ENCODE results near the gene SLX4IP.
"Not testable (repeated sequence)": the region's sequence is repeated elsewhere in the genome, so short reads cannot be mapped to it uniquely, and the experiment has no call there.

SLX4IP gene

DNA sequence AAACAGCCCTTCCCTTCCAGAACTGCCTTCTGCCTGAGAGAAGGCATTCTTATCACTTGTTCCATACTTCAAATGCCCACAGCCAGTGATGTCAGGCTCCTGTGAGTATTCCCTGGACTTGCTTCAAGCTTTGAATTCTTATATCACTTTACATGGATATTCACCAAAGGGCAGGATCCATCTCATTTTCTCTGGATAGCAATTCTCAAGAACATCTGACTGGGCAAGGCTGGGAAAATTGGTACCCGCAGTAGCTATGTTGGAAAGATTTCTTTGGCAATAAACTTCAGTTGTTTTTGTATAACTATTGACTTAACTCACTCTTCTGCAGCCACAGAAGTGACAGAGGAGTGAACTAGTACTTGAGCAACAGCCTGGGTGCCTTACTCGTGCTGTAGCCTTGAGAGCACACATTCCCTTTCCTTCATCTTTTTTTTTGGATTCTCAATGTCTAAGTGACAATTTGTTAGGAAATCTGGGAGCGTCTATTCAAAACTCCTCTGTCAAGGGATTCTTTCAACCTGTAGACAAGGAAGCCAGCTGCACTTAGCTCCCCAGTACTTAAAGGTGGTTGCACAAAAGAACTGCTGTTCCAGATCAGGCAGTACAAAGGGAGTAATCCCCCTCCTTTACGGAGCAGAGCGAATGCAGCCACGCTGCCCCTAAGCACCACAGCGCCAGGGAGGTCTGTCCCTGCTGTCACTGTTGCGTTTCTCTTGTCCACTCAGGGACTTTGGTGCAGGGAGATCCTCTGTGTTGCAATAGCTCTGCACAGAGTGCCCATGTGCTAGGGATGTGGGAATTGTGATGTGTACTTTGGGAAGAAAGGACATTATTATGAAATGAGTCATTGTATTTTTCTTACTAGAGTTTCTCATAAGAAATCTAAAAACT is 169.1 kb downstream of the SLX4IP start:
- no peak for DNase-seq (ENCODE audit: low read depth, low spot score)
- no peak overlapping the region for H3K9ac ChIP-seq (ENCODE audit: insufficient read length)
- H3K9me3 ChIP-seq (ENCODE audit: low read depth, low read length) = no peaks in the 10 kb centered on the region
- no peak for TF ChIP-seq POLR2AphosphoS5 (IDR thresholded peaks at IDR 0.05; ENCODE audit: borderline replicate concordance, low read depth, low read length)
- TF ChIP-seq FOXP2 (optimal IDR thresholded peaks at IDR 0.05; ENCODE audit: control extremely low read depth, extremely low read length, insufficient read depth) = no peak
- no peak for TF ChIP-seq EZH2 (IDR thresholded peaks at IDR 0.05)
- no peak overlapping the region for H3K27ac ChIP-seq
- peaks cover 13% of the 10 kb centered on the region for H3K36me3 ChIP-seq (ENCODE audit: insufficient read depth, low read length)
- no peak overlapping the region for H3K4me3 ChIP-seq

DNA sequence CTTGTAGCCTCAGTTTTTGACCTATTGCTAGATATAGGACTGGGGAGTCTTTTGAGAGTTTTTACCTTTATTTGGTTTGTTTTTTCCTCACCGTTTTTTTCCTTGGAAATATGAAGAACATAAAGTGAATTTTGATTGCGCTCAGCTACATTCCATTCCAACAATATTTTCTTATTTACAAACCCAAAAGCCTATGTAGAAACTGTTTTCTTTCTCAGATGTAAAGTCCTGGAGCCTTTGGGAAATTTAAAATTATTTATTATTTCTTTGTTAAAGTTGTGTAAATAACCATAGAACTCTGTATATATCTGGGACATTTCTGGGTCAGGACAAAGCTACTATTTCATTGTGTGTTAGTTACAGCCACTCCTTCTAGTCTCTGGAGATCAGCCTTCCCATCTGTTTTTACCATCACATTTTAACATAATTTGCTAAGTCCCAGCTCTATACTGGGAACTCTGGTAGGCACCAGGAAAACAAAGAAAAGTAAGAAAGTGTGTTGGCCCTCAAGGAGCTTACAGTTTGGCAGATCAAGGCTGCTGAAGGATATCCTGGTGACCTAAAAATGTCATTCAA is 169.8 kb downstream of the SLX4IP start:
- Histone ChIP-seq H3K9me3 (ENCODE audit: low read depth, low read length) (no peaks in the 10 kb centered on the region), H3K27ac (no peak overlapping the region), H3K4me3 (no peak overlapping the region), H3K9ac (ENCODE audit: insufficient read length) (no peak overlapping the region), H3K36me3 (ENCODE audit: insufficient read depth, low read length) (peaks cover 13% of the 10 kb centered on the region)
- TF ChIP-seq POLR2AphosphoS5 (IDR thresholded peaks at IDR 0.05; ENCODE audit: borderline replicate concordance, low read depth, low read length) = no peak
- TF ChIP-seq FOXP2 (optimal IDR thresholded peaks at IDR 0.05; ENCODE audit: control extremely low read depth, extremely low read length, insufficient read depth) = no peak
- TF ChIP-seq EZH2 (IDR thresholded peaks at IDR 0.05) = no peak
- no peak for DNase-seq (ENCODE audit: low read depth, low spot score)

DNA sequence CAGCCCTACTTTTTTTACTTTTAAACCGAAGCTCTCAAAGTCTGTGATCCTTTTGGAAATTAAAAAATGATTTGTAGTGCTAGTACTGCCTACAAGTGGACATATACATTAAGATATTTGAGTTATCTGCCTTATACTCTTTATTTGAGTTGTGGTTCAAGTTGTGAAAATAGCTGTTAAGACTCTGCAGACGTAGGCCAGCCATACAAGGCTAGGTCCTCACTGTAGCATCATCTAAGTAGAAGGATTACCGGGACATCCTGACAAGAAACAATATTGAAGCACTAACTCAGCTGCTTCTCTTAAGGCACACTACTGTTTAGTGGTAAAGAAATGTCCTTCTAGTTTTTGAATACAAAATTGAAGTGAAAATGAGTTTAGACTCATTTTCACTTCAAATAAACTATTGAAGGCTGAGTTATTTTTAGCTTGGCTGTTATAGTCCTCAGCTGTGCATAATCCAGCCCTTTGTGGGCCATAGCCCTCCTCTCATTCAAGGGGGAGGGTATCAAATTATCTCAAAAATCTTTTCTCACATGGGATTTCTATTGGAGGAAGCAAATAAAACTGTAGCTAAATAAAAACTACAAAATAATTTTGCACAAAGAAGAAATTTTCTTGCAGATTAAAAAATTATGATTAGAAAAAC is 170.6 kb downstream of the SLX4IP start:
- no peak overlapping the region for H3K9ac ChIP-seq (ENCODE audit: insufficient read length)
- no peak overlapping the region for H3K4me3 ChIP-seq
- H3K9me3 ChIP-seq (ENCODE audit: low read depth, low read length) = no peaks in the 10 kb centered on the region
- H3K27ac ChIP-seq = no peak overlapping the region
- no peak for TF ChIP-seq EZH2 (IDR thresholded peaks at IDR 0.05)
- TF ChIP-seq FOXP2 (optimal IDR thresholded peaks at IDR 0.05; ENCODE audit: control extremely low read depth, extremely low read length, insufficient read depth) = no peak
- TF ChIP-seq POLR2AphosphoS5 (IDR thresholded peaks at IDR 0.05; ENCODE audit: borderline replicate concordance, low read depth, low read length) = no peak
- DNase-seq (ENCODE audit: low read depth, low spot score) = no peak
- peaks cover 11% of the 10 kb centered on the region for H3K36me3 ChIP-seq (ENCODE audit: insufficient read depth, low read length)

DNA sequence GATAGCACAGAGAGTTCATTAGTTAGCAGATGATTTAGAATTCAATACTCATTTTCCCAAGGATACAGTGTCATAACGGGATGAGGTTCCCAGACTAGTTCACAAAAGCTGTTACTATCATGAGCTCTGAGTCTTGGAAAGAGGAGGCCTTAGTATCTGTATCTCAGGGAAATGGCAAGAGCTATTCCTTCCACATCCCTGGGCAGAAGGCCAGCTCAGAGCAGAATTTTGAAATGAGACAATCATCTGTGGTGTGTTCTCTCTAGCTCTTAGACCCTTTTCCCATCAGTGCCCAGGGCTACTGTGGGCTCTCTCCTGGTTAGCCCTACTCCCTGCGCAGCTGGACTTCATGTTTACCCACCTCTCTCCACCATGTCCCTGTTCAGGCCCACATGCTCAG is 174.2 kb downstream of the SLX4IP start:
- DNase-seq (ENCODE audit: low read depth, low spot score) = no peak

DNA sequence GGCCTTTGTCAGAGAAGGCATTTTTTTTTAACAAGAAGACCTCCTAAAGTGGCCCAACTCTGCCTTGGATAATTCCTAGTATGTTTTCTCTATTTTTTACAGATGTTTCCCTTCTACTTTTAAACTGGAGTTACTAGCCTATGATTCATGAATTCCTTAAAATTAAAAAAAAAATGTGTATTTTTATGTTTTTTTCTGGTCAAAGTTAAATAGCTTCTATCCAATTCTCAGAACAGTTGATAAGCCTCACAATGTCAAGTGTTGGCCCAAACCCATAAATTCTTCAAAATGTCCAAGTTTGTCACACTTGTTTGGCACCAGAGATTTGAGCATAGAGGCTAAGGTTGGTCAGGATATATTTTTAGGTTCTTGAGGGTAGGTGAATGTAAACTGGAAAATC is 174.7 kb downstream of the SLX4IP start:
- H3K27ac ChIP-seq = no peak overlapping the region
- H3K9me3 ChIP-seq (ENCODE audit: low read depth, low read length) = no peaks in the 10 kb centered on the region
- H3K9ac ChIP-seq (ENCODE audit: insufficient read length) = no peak overlapping the region
- no peak for DNase-seq (ENCODE audit: low read depth, low spot score)
- H3K4me3 ChIP-seq = no peak overlapping the region
- no peaks in the 10 kb centered on the region for H3K36me3 ChIP-seq (ENCODE audit: insufficient read depth, low read length)
- TF ChIP-seq EZH2 (IDR thresholded peaks at IDR 0.05) (no peak), POLR2AphosphoS5 (IDR thresholded peaks at IDR 0.05; ENCODE audit: borderline replicate concordance, low read depth, low read length) (no peak), FOXP2 (optimal IDR thresholded peaks at IDR 0.05; ENCODE audit: control extremely low read depth, extremely low read length, insufficient read depth) (no peak)

More for the DNA sequence above, 174.2 kb downstream of the SLX4IP start:
- TF ChIP-seq POLR2AphosphoS5 (IDR thresholded peaks at IDR 0.05; ENCODE audit: borderline replicate concordance, low read depth, low read length) (no peak), FOXP2 (optimal IDR thresholded peaks at IDR 0.05; ENCODE audit: control extremely low read depth, extremely low read length, insufficient read depth) (no peak), EZH2 (IDR thresholded peaks at IDR 0.05) (no peak)
- H3K9ac ChIP-seq (ENCODE audit: insufficient read length) = no peak overlapping the region
- H3K27ac ChIP-seq = no peak overlapping the region
- H3K9me3 ChIP-seq (ENCODE audit: low read depth, low read length) = no peaks in the 10 kb centered on the region
- no peaks in the 10 kb centered on the region for H3K36me3 ChIP-seq (ENCODE audit: insufficient read depth, low read length)
- H3K4me3 ChIP-seq = no peak overlapping the region

DNA sequence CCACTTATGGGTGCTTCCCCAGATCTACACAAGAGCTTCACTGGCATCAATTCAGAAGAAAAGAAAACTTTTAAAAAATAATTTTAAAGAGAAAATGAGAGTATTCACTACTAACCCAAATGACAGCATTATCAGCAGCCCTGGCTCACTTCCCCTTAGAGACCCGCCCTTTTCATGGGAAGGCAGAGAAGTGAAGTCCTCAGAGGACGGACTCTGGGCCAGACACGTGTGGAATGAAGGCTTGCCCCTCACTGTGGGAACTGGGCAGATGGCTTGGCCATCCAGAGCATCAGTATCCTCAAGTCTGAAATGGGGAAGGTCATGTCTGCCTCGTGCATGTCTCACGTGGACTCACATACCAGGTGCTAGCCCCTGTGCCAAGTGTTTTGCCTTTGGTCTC is 175.1 kb downstream of the SLX4IP start:
- Histone ChIP-seq H3K36me3 (ENCODE audit: insufficient read depth, low read length) (no peaks in the 10 kb centered on the region), H3K4me3 (no peak overlapping the region), H3K9me3 (ENCODE audit: low read depth, low read length) (no peaks in the 10 kb centered on the region), H3K9ac (ENCODE audit: insufficient read length) (no peak overlapping the region), H3K27ac (no peak overlapping the region)
- DNase-seq (ENCODE audit: low read depth, low spot score) = no peak
- TF ChIP-seq POLR2AphosphoS5 (IDR thresholded peaks at IDR 0.05; ENCODE audit: borderline replicate concordance, low read depth, low read length) (no peak), EZH2 (IDR thresholded peaks at IDR 0.05) (no peak), FOXP2 (optimal IDR thresholded peaks at IDR 0.05; ENCODE audit: control extremely low read depth, extremely low read length, insufficient read depth) (no peak)

DNA sequence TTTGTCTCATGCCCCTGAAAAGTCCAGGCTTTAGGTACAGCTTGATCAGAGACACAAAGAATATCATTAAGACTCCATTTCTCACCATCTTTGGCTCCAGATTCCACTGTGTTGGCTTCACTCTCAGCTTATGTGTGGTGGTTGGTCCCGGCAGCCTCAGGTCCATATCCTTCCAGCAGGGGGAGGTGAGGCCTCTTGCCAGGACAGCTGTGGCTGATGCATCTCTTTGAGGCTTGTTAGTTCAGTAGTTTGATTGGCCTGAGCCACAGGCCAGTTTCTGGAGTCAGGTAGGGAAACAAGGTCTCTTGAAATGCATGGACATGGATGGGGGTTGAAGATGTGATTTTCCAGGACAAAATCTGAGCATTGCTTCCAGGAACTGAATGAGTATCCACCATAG is 176.3 kb downstream of the SLX4IP start:
- no peaks in the 10 kb centered on the region for H3K36me3 ChIP-seq (ENCODE audit: insufficient read depth, low read length)
- DNase-seq (ENCODE audit: low read depth, low spot score) = no peak
- TF ChIP-seq FOXP2 (optimal IDR thresholded peaks at IDR 0.05; ENCODE audit: control extremely low read depth, extremely low read length, insufficient read depth) = no peak
- TF ChIP-seq POLR2AphosphoS5 (IDR thresholded peaks at IDR 0.05; ENCODE audit: borderline replicate concordance, low read depth, low read length) = no peak
- TF ChIP-seq EZH2 (IDR thresholded peaks at IDR 0.05) = no peak
- H3K27ac ChIP-seq = no peak overlapping the region
- no peaks in the 10 kb centered on the region for H3K9me3 ChIP-seq (ENCODE audit: low read depth, low read length)
- no peak overlapping the region for H3K9ac ChIP-seq (ENCODE audit: insufficient read length)
- H3K4me3 ChIP-seq = no peak overlapping the region

DNA sequence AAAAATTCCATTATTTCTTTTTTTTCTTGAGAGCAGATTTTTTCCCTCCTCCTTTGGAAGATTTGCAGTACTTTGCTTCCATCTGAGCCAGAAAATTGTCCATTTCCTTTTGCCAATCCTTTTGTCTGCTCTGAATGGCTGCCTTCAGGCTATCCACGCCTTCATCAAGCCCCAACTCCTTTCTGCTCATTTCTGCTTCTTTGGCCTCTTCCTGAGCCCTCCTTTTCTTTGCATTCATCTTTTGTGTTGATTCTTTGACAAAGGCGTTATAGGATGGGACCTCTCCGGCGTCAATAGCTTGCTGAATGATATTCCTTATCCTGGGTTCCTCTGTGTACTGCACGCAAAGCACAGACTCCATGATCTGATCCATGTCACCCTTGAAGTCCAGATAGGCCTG is 178.3 kb downstream of the SLX4IP start:
- H3K4me3 ChIP-seq; H3K27ac ChIP-seq; H3K9me3 ChIP-seq (ENCODE audit: low read depth, low read length); H3K36me3 ChIP-seq (ENCODE audit: insufficient read depth, low read length); DNase-seq (ENCODE audit: low read depth, low spot score); H3K9ac ChIP-seq (ENCODE audit: insufficient read length): not testable (repeated sequence)

Data from SK-N-MC (cell line).